Mesothelial cell of epicardium (in vitro differentiated cells): Measurements from ENCODE around the gene RTN4RL1. TPM values are rescaled to one million over a fixed set of nuclear protein-coding genes. Genes with fewer than 3 reads are reported as not detected.

Experiments
- DNase-seq, 2 experiments: peaks; one replicate each; pipeline ENCODE4 v3.0.0; 2021; ENCODE audit warnings: low spot score in 2 of 2; ENCODE audit not compliant: unreplicated experiment in 2 of 2
- H3K27ac Mint-ChIP-seq: 2 replicates; pipeline ENCODE4 v1.8.0; 2021; ENCODE audit warnings: mixed read lengths
- H3K27me3 Mint-ChIP-seq: 2 replicates; pipeline ENCODE4 v1.8.0; 2021; ENCODE audit warnings: low read depth, mixed read lengths
- H3K36me3 Mint-ChIP-seq: 2 replicates; pipeline ENCODE4 v1.8.0; 2021; ENCODE audit warnings: mixed read lengths
- H3K4me1 Mint-ChIP-seq: 2 replicates; pipeline ENCODE4 v1.8.0; 2021; ENCODE audit warnings: mixed read lengths
- H3K4me3 Mint-ChIP-seq: 2 replicates; pipeline ENCODE4 v1.8.0; 2021; ENCODE audit warnings: mild to moderate bottlenecking, moderate library complexity, mixed read lengths
- H3K9me3 Mint-ChIP-seq: 2 replicates; pipeline ENCODE4 v1.8.0; 2021; ENCODE audit warnings: mixed read lengths
- total RNA-seq: library from RNA; stranded (reverse); gene quantifications from 3 replicates; pipeline ENCODE4 v1.2.1, GENCODE V29; 2021
- TF ChIP-seq, protein P1 (sequence below): fragments of 200-600 bp; sonication (generic); IDR thresholded peaks from one replicate; pipeline ENCODE4 v1.5.0; 2021; ENCODE audit warnings: antibody characterized with exemption; ENCODE audit not compliant: unreplicated experiment

The RTN4RL1 gene
- total RNA-seq, 1 donor from 2014 or later: 0.20 TPM

- H3K36me3 Mint-ChIP-seq: no peaks in the 10 kb centered on the region
- no peak overlapping the region for H3K27ac Mint-ChIP-seq
- DNase-seq: no peak
- no peaks in the 10 kb centered on the region for H3K9me3 Mint-ChIP-seq
- no peak overlapping the region for H3K4me3 Mint-ChIP-seq
- peaks cover 50% of the 10 kb centered on the region for H3K27me3 Mint-ChIP-seq
- TF ChIP-seq, protein P1, sequence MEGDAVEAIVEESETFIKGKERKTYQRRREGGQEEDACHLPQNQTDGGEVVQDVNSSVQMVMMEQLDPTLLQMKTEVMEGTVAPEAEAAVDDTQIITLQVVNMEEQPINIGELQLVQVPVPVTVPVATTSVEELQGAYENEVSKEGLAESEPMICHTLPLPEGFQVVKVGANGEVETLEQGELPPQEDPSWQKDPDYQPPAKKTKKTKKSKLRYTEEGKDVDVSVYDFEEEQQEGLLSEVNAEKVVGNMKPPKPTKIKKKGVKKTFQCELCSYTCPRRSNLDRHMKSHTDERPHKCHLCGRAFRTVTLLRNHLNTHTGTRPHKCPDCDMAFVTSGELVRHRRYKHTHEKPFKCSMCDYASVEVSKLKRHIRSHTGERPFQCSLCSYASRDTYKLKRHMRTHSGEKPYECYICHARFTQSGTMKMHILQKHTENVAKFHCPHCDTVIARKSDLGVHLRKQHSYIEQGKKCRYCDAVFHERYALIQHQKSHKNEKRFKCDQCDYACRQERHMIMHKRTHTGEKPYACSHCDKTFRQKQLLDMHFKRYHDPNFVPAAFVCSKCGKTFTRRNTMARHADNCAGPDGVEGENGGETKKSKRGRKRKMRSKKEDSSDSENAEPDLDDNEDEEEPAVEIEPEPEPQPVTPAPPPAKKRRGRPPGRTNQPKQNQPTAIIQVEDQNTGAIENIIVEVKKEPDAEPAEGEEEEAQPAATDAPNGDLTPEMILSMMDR: no peak
- H3K4me1 Mint-ChIP-seq: no peaks in the 10 kb centered on the region
These were observed 109.2 kb downstream of the RTN4RL1 start for GRCh38 chr17:1915889-1916288.

- no peak overlapping the region for H3K4me3 Mint-ChIP-seq
- H3K4me1 Mint-ChIP-seq: no peaks in the 10 kb centered on the region
- peaks cover 56% of the 10 kb centered on the region for H3K27me3 Mint-ChIP-seq
- no peak for DNase-seq
- no peaks in the 10 kb centered on the region for H3K36me3 Mint-ChIP-seq
- H3K9me3 Mint-ChIP-seq: no peaks in the 10 kb centered on the region
- TF ChIP-seq, protein P1: no peak
- no peak overlapping the region for H3K27ac Mint-ChIP-seq
These were observed 110.5 kb downstream of the RTN4RL1 start for GRCh38 chr17:1914661-1915083.

DNA sequence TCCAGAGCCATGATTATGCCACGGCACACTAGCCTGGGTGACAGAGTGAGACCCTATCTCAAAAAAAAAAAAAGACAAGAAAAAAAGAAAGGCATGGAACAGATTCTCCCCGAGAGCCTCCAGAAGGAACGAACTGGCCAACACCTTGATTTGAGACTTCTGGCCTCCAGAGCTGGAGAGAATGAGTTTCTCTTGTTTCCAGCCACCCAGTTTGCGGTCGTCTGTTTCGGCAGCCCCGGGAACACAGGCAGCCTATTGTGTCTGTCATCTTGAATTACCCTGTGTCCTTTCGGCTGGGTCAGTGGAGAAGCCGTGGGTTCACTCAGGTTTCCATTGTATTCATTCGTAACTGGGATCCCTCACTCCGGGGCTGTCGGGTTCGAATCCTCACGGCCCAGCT, 111.4 kb downstream of the RTN4RL1 start:
- no peaks in the 10 kb centered on the region for H3K9me3 Mint-ChIP-seq
- no peaks in the 10 kb centered on the region for H3K36me3 Mint-ChIP-seq
- peaks cover 63% of the 10 kb centered on the region for H3K27me3 Mint-ChIP-seq
- TF ChIP-seq, protein P1: no peak
- H3K4me1 Mint-ChIP-seq: peaks cover 5% of the 10 kb centered on the region
- H3K27ac Mint-ChIP-seq: no peak overlapping the region
- no peak overlapping the region for H3K4me3 Mint-ChIP-seq
- DNase-seq: no peak

- Mint-ChIP-seq H3K4me3 (no peak overlapping the region), H3K27me3 (peaks cover 76% of the 10 kb centered on the region), H3K9me3 (no peaks in the 10 kb centered on the region), H3K36me3 (no peaks in the 10 kb centered on the region), H3K27ac (no peak overlapping the region), H3K4me1 (peaks cover 8% of the 10 kb centered on the region)
- DNase-seq: no peak
- TF ChIP-seq, protein P1: no peak
These were observed 113.0 kb downstream of the RTN4RL1 start for GRCh38 chr17:1912146-1912545.

- Mint-ChIP-seq H3K27me3 (peaks cover 80% of the 10 kb centered on the region), H3K4me3 (no peak overlapping the region), H3K27ac (no peak overlapping the region), H3K9me3 (no peaks in the 10 kb centered on the region), H3K4me1 (peaks cover 26% of the 10 kb centered on the region), H3K36me3 (no peaks in the 10 kb centered on the region)
- TF ChIP-seq, protein P1: no peak
- DNase-seq: no peak
These were observed 115.1 kb downstream of the RTN4RL1 start for GRCh38 chr17:1909985-1910384.
